HG03439 (cell line): ENCODE results near the gene ARHGAP42.

Experiments used
- ATAC-seq: cut with Tn5 transposase; IDR thresholded peaks from one replicate; pipeline ENCODE4 v1.9.1; 2021; ENCODE audit warnings: mild to moderate bottlenecking, moderate library complexity; ENCODE audit not compliant: unreplicated experiment

ARHGAP42 gene

GRCh38 chr11:100753571-100753970 is 66.5 kb downstream of the ARHGAP42 start:
- no peak for ATAC-seq

- ATAC-seq, result no peak
Measured at GRCh38 chr11:100756559-100756958, 69.5 kb downstream of the ARHGAP42 start.

- ATAC-seq, result no peak
Measured at GRCh38 chr11:100757646-100758045, 70.6 kb downstream of the ARHGAP42 start.

GRCh38 chr11:100759106-100759505 is 72.0 kb downstream of the ARHGAP42 start:
- no peak for ATAC-seq

DNA sequence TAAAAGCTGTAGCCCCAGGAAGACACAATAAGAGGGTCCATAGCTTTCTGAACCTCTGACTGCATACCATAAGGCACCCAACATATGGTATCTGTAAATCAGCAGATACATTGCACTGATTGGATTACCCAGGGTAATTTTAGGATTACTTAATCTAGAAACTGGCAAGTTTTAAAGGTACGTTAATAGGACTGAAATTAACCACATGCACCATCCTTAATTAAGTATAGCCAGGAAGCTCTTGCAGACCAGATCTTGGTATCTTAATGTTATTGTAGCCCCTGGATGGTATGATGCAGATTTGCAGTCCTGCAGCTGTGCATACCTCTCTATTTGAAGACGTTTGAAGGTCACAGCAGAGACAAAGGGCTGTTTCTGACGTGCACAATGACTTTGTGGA is 72.8 kb downstream of the ARHGAP42 start:
- no peak for ATAC-seq

GRCh38 chr11:100760744-100761143 is 73.7 kb downstream of the ARHGAP42 start:
- ATAC-seq, result no peak

DNA sequence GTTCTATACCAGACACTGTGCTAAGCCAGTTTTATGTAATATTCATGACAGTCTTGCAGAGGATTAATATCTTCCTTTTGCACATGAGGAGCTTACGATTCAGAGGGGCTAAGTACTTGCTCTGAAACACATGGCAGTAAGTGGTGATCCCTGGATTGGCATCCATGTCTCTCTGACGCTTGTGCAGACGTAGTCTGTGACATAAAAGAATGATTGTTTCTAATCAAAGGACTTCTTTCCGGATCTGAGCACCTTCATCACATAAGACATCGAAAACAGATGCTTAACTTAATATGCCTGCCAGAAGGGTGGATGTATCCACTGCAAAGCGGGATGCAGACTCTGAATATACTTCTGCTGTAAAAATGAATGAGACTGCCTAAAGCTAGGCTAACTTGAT is 74.8 kb downstream of the ARHGAP42 start:
- ATAC-seq, result no peak

DNA sequence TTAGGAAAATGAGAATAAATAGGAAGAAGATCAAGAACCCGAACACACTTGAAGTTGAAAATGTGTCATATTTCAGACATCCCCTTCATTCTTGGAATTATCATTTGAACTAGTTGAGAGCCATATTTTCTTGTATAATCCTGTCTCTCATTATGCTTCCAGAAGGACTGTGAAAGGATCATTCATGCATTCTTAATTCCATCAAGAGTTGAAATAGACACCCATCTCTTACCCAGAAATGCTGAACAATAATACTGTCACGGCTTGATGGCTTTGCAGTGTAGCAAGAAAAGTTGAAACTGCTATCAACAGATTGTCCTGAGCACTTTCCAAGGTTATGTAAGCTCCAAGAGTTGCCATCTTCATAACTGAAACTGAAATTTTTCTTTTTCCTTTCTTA is 79.7 kb downstream of the ARHGAP42 start:
- ATAC-seq, result no peak

DNA sequence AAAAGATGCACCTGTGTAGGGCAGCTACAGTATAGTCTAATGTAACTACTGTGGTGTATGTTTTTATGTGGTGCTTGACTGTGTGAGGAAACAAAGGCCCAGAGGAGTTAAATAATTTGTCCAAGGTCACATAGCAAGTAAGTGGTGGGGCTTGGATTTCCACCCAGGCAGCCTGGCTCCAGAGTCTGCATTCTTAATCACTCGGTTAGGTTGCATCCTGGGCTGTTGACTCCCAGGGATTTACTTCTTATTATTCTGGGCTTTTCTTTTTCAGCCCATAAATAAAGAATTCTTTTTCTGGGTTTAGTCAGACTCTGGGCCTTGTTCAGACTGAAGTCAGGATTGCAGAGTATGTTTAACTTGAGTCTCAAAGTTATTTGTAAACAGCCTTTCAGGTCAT is 82.1 kb downstream of the ARHGAP42 start:
- ATAC-seq, result no peak

- no peak for ATAC-seq
Measured at GRCh38 chr11:100769617-100770016, 82.5 kb downstream of the ARHGAP42 start.

GRCh38 chr11:100774132-100774531 is 87.0 kb downstream of the ARHGAP42 start:
- ATAC-seq, result no peak

- ATAC-seq, result no peak
Measured at GRCh38 chr11:100774859-100775258, 87.8 kb downstream of the ARHGAP42 start.

GRCh38 chr11:100776212-100776896 is 89.3 kb downstream of the ARHGAP42 start:
- no peak for ATAC-seq

DNA sequence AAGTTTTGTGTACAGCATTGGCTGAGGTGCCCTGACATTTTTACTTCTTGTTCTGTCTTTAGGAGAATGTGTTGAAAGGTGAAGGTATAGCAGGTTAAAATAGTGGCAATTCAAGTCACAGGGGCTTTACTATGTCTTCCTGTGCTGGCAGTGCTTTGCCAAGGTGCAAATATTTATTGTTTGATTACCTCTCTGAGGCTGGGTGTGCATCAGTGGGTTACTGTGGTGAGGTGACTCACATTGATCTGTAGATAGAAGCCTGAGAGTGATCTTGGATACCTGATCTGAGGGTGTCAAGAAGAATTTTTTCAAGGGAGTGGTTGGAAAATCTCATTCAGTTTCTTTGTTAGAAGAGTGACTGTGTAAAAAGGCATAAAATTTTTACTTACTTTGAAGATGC is 90.0 kb downstream of the ARHGAP42 start:
- ATAC-seq, result no peak

GRCh38 chr11:100777736-100778135 is 90.6 kb downstream of the ARHGAP42 start:
- ATAC-seq, result no peak

DNA sequence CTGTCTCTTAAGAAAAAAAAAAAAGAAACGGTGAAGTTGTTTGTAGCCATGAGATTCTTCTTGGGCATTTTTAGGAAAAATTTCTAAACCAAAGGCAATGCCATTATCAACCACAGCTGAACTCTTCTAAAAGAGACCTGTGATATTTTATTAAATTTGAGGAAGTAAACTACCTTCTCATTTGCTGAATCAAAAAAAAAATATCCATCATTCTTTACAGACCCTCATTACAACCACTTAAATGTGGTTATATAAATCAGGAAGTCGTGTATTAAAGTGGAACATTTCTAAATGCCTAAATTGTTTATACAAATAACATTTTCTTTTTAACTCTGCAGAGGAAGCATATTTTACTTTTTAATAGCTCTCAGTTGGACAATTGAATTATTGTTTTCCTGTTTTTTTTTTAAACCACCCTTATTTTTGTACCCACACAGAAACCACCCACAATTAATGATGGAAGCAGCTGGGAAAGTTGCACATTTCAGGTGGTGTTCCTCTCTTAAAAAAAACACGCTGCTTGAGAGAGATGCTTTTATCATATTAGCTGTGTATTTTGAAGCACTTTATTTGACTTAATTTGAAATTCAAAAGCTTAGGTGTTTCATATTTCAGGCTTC is 91.2 kb downstream of the ARHGAP42 start:
- ATAC-seq, result no peak

GRCh38 chr11:100780470-100780869 is 93.4 kb downstream of the ARHGAP42 start:
- ATAC-seq, result no peak

GRCh38 chr11:100785148-100785983 is 98.3 kb downstream of the ARHGAP42 start:
- ATAC-seq, result no peak

DNA sequence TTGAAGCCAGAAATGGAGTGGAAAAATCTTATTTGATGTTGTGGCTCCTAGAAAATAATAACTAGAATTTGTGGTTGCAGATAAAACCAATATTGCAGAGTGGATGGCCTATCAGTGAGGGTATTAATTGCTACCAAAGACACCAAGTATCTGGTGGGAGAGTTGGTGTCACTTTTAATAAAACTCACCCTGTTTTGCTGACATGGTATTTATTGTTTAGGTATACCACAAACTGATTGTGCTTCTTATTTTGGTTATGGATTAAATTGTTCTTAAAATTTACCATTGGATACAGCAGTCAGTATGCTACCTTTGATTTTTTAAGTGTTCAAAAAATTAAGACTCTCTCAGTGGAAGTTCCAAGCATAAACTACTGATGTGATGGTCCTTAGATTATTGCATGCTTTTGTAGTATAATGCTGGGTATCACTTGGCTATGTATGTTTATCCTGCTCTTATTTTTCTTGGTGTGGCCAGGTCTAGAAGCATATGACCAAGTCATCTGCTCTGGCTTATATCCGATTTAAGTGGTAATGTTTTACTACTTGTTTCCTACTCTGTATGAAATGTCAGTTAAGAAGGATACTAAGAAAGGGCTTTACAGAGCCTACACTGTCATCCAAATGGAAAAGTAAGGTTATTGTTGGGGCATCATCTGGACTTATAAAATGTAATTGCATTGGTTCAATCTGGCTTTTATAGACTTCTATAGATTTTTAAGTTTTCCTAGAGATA is 101.6 kb downstream of the ARHGAP42 start:
- no peak for ATAC-seq

DNA sequence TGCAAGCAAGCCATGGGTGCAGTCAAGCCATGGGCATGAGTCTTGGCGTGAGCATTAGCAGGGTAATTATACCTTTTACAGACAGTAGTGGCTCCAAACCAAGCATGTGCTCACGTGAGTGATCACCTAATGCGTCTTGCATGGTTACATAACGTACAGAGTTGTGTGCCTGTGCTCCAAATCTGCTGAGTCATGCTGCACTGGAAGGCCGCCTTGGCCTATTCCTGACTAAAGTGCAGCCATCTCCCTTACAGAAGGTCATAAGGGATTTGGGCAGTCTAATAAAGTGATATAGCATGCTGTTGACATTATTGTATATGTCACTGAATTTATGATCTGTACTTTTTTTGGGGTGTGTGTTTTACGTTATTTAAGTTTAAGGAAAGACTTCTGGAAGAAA is 102.4 kb downstream of the ARHGAP42 start:
- ATAC-seq, result no peak

- ATAC-seq, result no peak
Measured at GRCh38 chr11:100790073-100790472, 103.0 kb downstream of the ARHGAP42 start.
